HL-60/S4 treated with phorbol 12-myristate 13-acetate at 8.2 ng/mL for 4 days and 3 days (cell line): Measurements from ENCODE around the gene PMFBP1.

Experiments used
- in situ Hi-C: fragments of 300-500 bp; cut with MboI; formaldehyde crosslinking; loops from 2 replicates; pipeline ENCODE4 v1.15.0; 2022; ENCODE audit warnings: low sequenced_read_pairs

PMFBP1 gene

GRCh38 chr16:72137380-72138063 is 34.4 kb downstream of the PMFBP1 start:
- in situ Hi-C loops: no loop called here

GRCh38 chr16:72134507-72134906 is 37.4 kb downstream of the PMFBP1 start:
- in situ Hi-C loops: no loop called here

- in situ Hi-C loops: no loop called here
These were observed 39.2 kb downstream of the PMFBP1 start for GRCh38 chr16:72132726-72133125.

DNA sequence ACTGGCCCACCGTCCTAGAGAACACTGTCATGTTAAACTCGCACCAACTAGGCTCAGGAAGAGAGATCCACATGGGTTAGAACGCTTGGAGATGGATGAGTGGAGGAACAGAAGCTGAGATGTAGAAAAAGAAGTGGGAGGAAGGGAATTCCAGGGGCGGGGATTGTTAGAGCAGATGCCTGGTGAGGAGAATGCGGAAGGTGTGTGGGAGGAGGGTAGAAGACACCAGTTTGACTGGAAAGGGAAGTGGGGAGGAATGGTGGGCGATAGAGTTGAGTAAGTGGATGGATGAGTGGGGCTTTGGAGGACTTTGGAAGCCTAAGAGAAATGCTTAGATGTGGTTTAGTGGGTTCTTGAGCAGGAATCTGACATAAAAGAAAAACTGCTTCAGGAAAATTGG is 40.9 kb downstream of the PMFBP1 start:
- in situ Hi-C loops: no loop called here

GRCh38 chr16:72129976-72130656 is 41.8 kb downstream of the PMFBP1 start:
- in situ Hi-C loops: loop anchor here (10.0 kb wide), 1 partner anchor 345 kb away; no protein-coding TSS in a partner anchor

DNA sequence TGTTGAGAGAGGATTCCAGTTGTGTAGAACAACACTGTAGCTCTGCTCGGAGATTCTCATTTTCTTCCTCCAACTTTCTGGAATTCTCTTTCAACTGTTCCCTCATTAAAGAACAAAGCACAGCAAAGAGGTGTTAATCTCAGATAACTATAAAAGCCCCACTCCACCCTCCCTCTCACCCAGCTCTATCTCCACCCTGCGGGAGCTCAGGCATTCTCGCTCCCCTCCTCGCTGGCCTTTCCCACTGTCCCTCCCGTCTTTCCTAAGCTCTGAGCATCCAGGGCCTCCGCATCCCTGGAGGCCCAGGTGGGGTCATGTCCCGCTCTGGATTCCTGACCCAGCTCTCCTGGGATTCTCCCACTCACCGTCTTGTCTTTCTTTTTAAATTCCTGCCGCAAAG is 43.3 kb downstream of the PMFBP1 start:
- in situ Hi-C loops: loop anchor here (10.0 kb wide), 1 partner anchor 346 kb away; no protein-coding TSS in a partner anchor

GRCh38 chr16:72126429-72126765 is 45.6 kb downstream of the PMFBP1 start:
- in situ Hi-C loops: loop anchor here (10.0 kb wide), 1 partner anchor 348 kb away; no protein-coding TSS in a partner anchor

DNA sequence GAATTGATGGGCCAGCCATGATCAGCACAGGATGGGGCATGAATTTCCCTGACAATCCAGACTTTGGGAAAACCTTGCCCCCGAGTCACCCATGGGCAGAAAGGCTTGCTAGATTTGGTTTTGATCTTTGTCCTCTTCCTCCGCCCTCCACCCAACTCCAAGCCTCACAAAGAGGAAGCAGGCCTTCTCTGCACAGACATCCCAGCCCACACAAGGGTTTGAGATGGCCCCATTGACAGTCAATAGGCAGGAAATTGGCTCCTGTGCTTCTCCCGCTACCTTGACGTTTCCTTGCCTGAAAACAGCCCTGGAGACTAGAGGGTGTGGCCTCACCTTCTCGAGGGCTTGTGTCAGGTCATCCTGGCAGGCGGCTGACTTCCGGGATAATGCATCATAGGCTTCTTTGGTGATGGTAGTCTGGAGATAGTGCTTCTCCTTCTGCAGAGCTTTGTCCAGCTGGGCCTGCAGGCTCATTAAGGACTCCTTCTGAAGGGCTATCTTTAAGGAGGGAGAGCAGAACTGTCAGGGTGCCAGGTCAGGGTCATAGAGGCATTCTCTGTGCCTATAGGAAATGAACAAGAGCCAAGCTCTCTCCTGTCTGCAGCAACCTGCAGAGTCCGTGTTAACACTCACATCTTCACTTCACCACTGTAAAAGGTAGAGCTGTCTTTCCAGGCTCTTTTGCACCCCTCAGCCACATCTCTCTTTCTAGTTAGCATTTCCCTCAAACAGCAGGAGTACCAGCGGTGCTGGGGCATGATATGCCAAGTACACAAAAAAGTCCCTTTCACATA is 46.1 kb downstream of the PMFBP1 start:
- in situ Hi-C loops: loop anchor here (10.0 kb wide), 1 partner anchor 349 kb away; no protein-coding TSS in a partner anchor

DNA sequence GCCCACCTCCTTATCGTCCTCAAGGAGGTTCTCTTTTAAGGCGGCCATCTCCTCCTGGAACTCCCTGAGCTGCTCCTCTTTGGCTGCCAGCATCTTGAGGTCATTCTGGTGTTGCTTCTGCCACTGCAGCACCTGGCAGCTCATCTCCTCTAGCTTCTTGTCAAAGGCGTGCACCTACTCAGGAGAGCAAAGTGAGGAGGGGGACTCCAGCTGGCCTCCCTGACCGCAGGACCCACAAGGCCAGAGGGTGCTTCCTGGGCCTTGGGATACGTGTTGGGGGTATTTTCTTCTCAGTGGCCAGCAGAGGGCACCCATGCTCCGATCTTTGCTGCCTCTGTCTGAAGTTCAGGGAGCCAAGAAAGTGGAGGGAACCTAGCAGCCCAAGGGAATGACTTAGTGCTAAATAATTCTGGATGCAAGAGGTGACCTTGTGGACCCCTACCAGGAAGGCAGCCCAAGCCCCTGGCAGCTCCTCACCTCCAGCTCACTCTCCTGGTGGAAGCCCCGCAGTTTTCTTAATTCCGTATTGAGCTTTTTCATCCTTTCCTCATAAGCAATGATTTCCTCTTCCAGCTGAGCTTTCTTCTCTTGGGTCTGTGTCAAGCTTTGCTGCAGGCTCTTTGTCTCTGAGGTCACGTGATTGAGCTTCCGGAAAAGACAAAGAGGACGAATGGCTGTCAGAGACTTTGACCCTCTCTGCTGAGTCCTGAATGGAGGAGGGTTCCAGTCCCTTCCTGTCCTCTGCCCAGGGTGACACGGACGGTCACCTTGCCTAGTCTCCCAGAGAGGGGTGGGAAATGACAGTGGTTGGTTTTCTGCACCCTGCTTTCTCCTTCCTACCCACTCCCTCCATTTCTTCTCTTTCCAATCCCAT is 47.0 kb downstream of the PMFBP1 start:
- in situ Hi-C loops: loop anchor here (10.0 kb wide), 1 partner anchor 350 kb away; no protein-coding TSS in a partner anchor

- in situ Hi-C loops: loop anchor here (10.0 kb wide), 1 partner anchor 351 kb away; no protein-coding TSS in a partner anchor
These were observed 47.8 kb downstream of the PMFBP1 start for GRCh38 chr16:72124148-72124547.

DNA sequence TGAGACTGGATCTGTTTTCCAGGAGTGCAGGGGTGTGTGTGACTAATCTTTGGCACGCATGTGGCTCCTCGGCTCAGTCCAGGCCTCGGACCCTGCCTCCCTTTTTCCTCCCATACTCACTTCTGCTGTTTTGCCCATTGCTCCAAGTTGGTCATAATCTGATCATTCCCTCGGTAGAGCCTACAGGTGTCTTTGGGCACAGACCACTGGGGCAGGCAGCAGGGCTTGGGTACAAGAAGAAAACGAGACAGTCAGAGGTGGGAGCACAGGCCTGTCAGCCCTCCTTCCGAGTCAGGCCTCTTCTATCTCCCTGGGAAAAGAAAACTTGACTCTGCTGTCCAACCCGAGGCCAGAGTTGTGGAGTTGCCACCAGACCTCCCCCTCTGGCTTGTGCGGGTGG is 48.5 kb downstream of the PMFBP1 start:
- in situ Hi-C loops: loop anchor here (10.0 kb wide), 1 partner anchor 351 kb away; no protein-coding TSS in a partner anchor

DNA sequence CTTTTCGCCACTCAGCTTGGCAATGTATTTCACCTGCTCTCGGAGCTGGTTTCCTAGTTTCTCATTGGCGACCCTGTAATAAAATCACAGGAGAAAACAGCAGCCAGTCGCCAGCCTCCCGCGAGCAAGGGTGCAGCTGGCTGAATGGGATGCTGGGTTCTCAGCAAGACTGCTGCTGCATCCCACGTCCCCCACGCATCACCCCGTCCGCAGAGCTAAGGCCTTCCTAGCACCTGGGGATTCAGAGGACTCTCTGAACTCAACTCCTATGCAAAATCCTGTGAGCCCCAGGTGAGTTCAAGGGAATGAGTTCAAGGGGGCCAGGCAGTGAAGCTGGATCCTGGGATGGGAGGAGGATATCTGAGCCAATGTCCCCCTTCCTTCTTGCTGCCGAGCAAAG is 49.0 kb downstream of the PMFBP1 start:
- in situ Hi-C loops: loop anchor here (10.0 kb wide), 1 partner anchor 352 kb away; no protein-coding TSS in a partner anchor

- in situ Hi-C loops: loop anchor here (10.0 kb wide), 1 partner anchor 352 kb away; no protein-coding TSS in a partner anchor
These were observed 49.6 kb downstream of the PMFBP1 start for GRCh38 chr16:72122308-72122707.

DNA sequence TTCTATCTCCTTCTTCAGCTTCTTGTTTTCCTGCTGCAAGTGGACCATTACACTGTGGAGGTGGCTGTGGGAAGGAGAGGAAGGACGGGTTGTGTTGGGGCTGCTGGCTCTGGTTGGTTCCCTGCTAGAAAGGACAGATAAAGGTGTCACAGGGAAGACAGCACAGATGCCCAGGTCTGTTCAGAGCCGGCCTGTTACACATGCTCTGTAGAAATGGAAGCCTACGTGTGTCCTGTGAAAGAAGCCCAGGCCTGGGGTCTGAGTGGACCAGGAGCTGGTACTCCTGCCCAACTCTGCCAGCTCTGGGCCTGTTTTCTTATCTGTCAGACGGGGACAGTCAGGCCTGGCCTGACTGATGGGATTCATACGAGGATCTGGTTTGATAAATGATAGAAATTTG is 51.9 kb downstream of the PMFBP1 start:
- in situ Hi-C loops: loop anchor here (10.0 kb wide), 1 partner anchor 355 kb away; no protein-coding TSS in a partner anchor

DNA sequence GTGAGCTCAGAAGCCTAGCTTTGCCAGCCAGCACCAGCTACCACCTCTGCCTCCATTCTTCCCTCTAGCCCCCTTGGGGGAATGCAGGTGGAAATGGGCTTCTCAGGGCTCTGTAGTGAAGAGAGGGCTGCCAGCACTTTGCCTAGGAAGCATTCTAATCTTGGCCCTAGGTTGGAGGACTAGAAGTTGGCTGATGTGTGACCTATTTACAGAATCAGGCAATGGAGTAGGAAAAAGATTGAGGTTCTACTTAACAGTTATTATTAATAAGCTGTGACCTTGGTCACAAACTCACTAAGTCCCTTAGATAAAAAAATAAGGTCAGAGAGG is 58.4 kb downstream of the PMFBP1 start:
- in situ Hi-C loops: no loop called here

- in situ Hi-C loops: no loop called here
These were observed 58.9 kb downstream of the PMFBP1 start for GRCh38 chr16:72112906-72113615.

GRCh38 chr16:72112452-72112792 is 59.5 kb downstream of the PMFBP1 start:
- in situ Hi-C loops: no loop called here

GRCh38 chr16:72111657-72112451 is 60.1 kb downstream of the PMFBP1 start:
- in situ Hi-C loops: no loop called here
